HCT116 (cell line): ENCODE results near the gene SPATC1L. TPM values are rescaled to one million over a fixed set of nuclear protein-coding genes. Genes with fewer than 3 reads are reported as not detected.

Experiments
- ATAC-seq: fragments of 200-7000 bp; cut with Tn5 transposase; 2 replicates; pipeline ENCODE4 v1.9.1; 2020; ENCODE audit warnings: mild to moderate bottlenecking, moderate library complexity
- BruUV-seq: library from RNA; stranded (reverse); fragments of 400-500 nt; replicated peaks from 2 replicates; lab custom pipeline; 2021; lab: Mats Ljungman, UMichigan
- CTCF ChIA-PET: fragments of 300-600 bp; sonication (Branson Sonifier 250); formaldehyde crosslinking; loops from one replicate; lab custom pipeline; 2021; ENCODE audit warnings: antibody characterized with exemption; lab: Charles Lee
- POLR2A ChIA-PET: fragments of 300-600, 350-600 bp; sonication (Branson Sonifier 250); formaldehyde crosslinking; loops from one replicate; lab custom pipeline; 2021; ENCODE audit warnings: antibody characterized with exemption; lab: Charles Lee
- RAD21 ChIA-PET, 2 experiments: fragments of 300-600 bp; sonication (Branson Sonifier 250); formaldehyde crosslinking; loops; one replicate each; lab custom pipeline; 2023; ENCODE audit warnings: low total read pairs in 2 of 2; ENCODE audit not compliant: uncharacterized antibody in 2 of 2, unreplicated experiment in 2 of 2, low non-redundant PET in 1 of 2; lab: Charles Lee
- DNase-seq: peaks from one replicate; pipeline ENCODE4 v3.0.0-alpha.2; 2010; ENCODE audit warnings: low read depth, low spot score
- H2AFZ ChIP-seq: fragments of 200-600 bp; shearing (Covaris generic), sonication (generic); 2 replicates; pipeline ENCODE4 v1.6.1; 2017; ENCODE audit warnings: low read depth, mixed run types, mixed read lengths, antibody characterized with exemption, low read length; ENCODE audit not compliant: poor library complexity, severe bottlenecking
- H3K27ac ChIP-seq: 2 replicates; pipeline ENCODE4 v1.5.1; 2012; ENCODE audit warnings: low read depth, low read length
- H3K27me3 ChIP-seq: fragments of 200-600 bp; sonication (generic); 2 replicates; pipeline ENCODE4 v1.6.1; 2016; ENCODE audit warnings: mixed run types, low read length, mixed read lengths; ENCODE audit not compliant: insufficient read depth
- H3K36me3 ChIP-seq, 2 experiments: fragments of 200-500 bp in 1 of 2; fragments of 200-600 bp in 1 of 2; sonication (Bioruptor generic) in 1 of 2; sonication (generic) in 1 of 2; 2 replicates each; pipeline versions ENCODE4 v1.5.1 to v1.6.1; 2014 to 2016; ENCODE audit warnings: low read length in 2 of 2, inconsistent platforms in 1 of 2, mixed read lengths in 1 of 2, mixed run types in 1 of 2; ENCODE audit not compliant: insufficient read depth in 2 of 2, control insufficient read depth in 1 of 2
- H3K4me1 ChIP-seq, 2 experiments: fragments of 200-600 bp in 1 of 2; sonication (generic) in 1 of 2; 2 replicates each; pipeline versions ENCODE4 v1.5.1 to v1.6.1; 2012 to 2017; ENCODE audit warnings: low read length in 2 of 2, inconsistent platforms in 1 of 2, mild to moderate bottlenecking in 1 of 2, mixed read lengths in 1 of 2, mixed run types in 1 of 2, moderate library complexity in 1 of 2; ENCODE audit not compliant: insufficient read depth in 2 of 2, control insufficient read depth in 1 of 2
- H3K4me2 ChIP-seq: fragments of 200-600 bp; sonication (generic); 2 replicates; pipeline ENCODE4 v1.6.1; 2017; ENCODE audit warnings: mixed run types, low read length, mixed read lengths
- H3K4me3 ChIP-seq, 2 experiments: fragments of 200-600 bp in 1 of 2; sonication (generic) in 1 of 2; replicated peaks in 1 of 2; 2 replicates each; pipeline ENCODE4 v1.5.1; 2011 to 2016; ENCODE audit warnings: low read length in 2 of 2, control low read depth in 1 of 2, low read depth in 1 of 2, mild to moderate bottlenecking in 1 of 2, mixed read lengths in 1 of 2, mixed run types in 1 of 2
- H3K79me2 ChIP-seq: fragments of 200-600 bp; sonication (generic); 2 replicates; pipeline ENCODE4 v1.6.1; 2017; ENCODE audit warnings: mild to moderate bottlenecking, mixed run types, low read length, moderate library complexity, mixed read lengths; ENCODE audit not compliant: insufficient read depth
- H3K9ac ChIP-seq: fragments of 200-600 bp; sonication (generic); 2 replicates; pipeline ENCODE4 v1.6.1; 2016; ENCODE audit warnings: low read length, mixed read lengths
- H3K9me2 ChIP-seq: fragments of 200-600 bp; sonication (generic), shearing (Covaris generic); 2 replicates; pipeline ENCODE4 v1.6.1; 2017; ENCODE audit warnings: mixed run types, mild to moderate bottlenecking, moderate library complexity; ENCODE audit not compliant: insufficient read depth
- H3K9me3 ChIP-seq, 2 experiments: fragments of 200-500 bp in 1 of 2; fragments of 200-600 bp in 1 of 2; sonication (Bioruptor generic) in 1 of 2; sonication (generic) in 1 of 2; 2 replicates each; pipeline ENCODE4 v1.6.1; 2014 to 2017; ENCODE audit warnings: low read length in 2 of 2, mixed read lengths in 2 of 2, inconsistent platforms in 1 of 2, low read depth in 1 of 2, mild to moderate bottlenecking in 1 of 2, mixed run types in 1 of 2, moderate library complexity in 1 of 2; ENCODE audit not compliant: control insufficient read depth in 1 of 2, insufficient read depth in 1 of 2
- H4K20me1 ChIP-seq: fragments of 200-600 bp; sonication (generic), shearing (Covaris generic); 2 replicates; pipeline ENCODE4 v1.6.1; 2017; ENCODE audit warnings: mixed run types, mild to moderate bottlenecking, moderate library complexity; ENCODE audit not compliant: insufficient read depth
- ATF3 ChIP-seq: IDR thresholded peaks from 2 replicates; pipeline ENCODE4 v1.6.1; 2012
- CBX3 ChIP-seq: IDR thresholded peaks from 2 replicates; pipeline ENCODE4 v1.6.1; 2012; ENCODE audit warnings: low read depth
- CEBPB ChIP-seq: IDR thresholded peaks from 2 replicates; pipeline ENCODE4 v1.6.1; 2012; ENCODE audit warnings: low read depth
- EGR1 ChIP-seq: IDR thresholded peaks from 2 replicates; pipeline ENCODE4 v1.6.1; 2012; ENCODE audit warnings: low read depth
- ELF1 ChIP-seq: IDR thresholded peaks from 2 replicates; pipeline ENCODE4 v1.6.1; 2012; ENCODE audit warnings: low read depth, borderline replicate concordance
- EZH2 ChIP-seq: fragments of 200-600 bp; sonication (generic); IDR thresholded peaks from 2 replicates; pipeline ENCODE4 v1.6.1; 2017; ENCODE audit warnings: antibody characterized with exemption, mixed run types
- EZH2phosphoT487 ChIP-seq: fragments of 200-600 bp; IDR thresholded peaks from 2 replicates; pipeline ENCODE4 v1.6.1; 2018; ENCODE audit warnings: antibody characterized with exemption, borderline replicate concordance
- FOSL1 ChIP-seq: IDR thresholded peaks from 2 replicates; pipeline ENCODE4 v1.6.1; 2012; ENCODE audit warnings: low read depth
- JUND ChIP-seq: IDR thresholded peaks from 2 replicates; pipeline ENCODE4 v1.6.1; 2012
- MAX ChIP-seq: IDR thresholded peaks from 2 replicates; pipeline ENCODE4 v1.6.1; 2012
- POLR2A ChIP-seq: IDR thresholded peaks from 2 replicates; pipeline ENCODE4 v1.7.0; 2011; ENCODE audit warnings: borderline replicate concordance; ENCODE audit not compliant: insufficient read depth, insufficient read length; ENCODE audit errors: extremely low read depth
- POLR2AphosphoS5 ChIP-seq: IDR thresholded peaks from 2 replicates; pipeline ENCODE4 v1.6.1; 2011; ENCODE audit warnings: mild to moderate bottlenecking, low read depth, low read length, moderate library complexity
- RAD21 ChIP-seq: IDR thresholded peaks from 2 replicates; pipeline ENCODE4 v1.6.1; 2012; ENCODE audit warnings: low read depth, mild to moderate bottlenecking
- REST ChIP-seq: IDR thresholded peaks from 2 replicates; pipeline ENCODE4 v1.6.1; 2012; ENCODE audit warnings: low read depth
- SIN3A ChIP-seq: IDR thresholded peaks from 2 replicates; pipeline ENCODE4 v1.6.1; 2012; ENCODE audit warnings: low read depth
- SP1 ChIP-seq: IDR thresholded peaks from 2 replicates; pipeline ENCODE4 v1.6.1; 2012; ENCODE audit warnings: low read depth
- YY1 ChIP-seq: IDR thresholded peaks from 2 replicates; pipeline ENCODE4 v1.6.1; 2011; ENCODE audit warnings: low read length, low read depth, moderate library complexity, mild to moderate bottlenecking; ENCODE audit not compliant: insufficient replicate concordance; ENCODE audit errors: extremely low read depth
- ZBTB33 ChIP-seq: IDR thresholded peaks from 2 replicates; pipeline ENCODE4 v1.6.1; 2011; ENCODE audit warnings: mild to moderate bottlenecking, low read length, moderate library complexity; ENCODE audit not compliant: insufficient replicate concordance; ENCODE audit errors: extremely low read depth
- ZFX ChIP-seq: fragments of 450-650 bp; IDR thresholded peaks from 2 replicates; pipeline ENCODE4 v1.6.1; 2017
- ZNF274 ChIP-seq: fragments of 200-500 bp; sonication (Bioruptor generic); IDR thresholded peaks from 2 replicates; pipeline ENCODE4 v1.6.1; 2014; ENCODE audit warnings: mild to moderate bottlenecking, low read depth, low read length, inconsistent platforms
- intact Hi-C: fragments of 100-400 bp; cut with micrococcal nuclease; formaldehyde crosslinking; loops from 2 replicates; pipeline ENCODE4 v1.10.0; 2022
- total RNA-seq: library from RNA; stranded (reverse); gene quantifications from one replicate; pipeline ENCODE4 v1.2.1, GENCODE V29; 2021; ENCODE audit not compliant: unreplicated experiment

Gene SPATC1L
- total RNA-seq, 1 experiment from 2014 or later: 1.3 TPM

GRCh38 chr21:46117586-46118315, 66.5 kb downstream of the SPATC1L start:
- H3K4me1 ChIP-seq: no peaks in the 10 kb centered on the region
- H3K9me3 ChIP-seq: no peaks in the 10 kb centered on the region; a peak in 2 of 4 replicates
- RAD21 ChIA-PET: no interaction called here
- TF ChIP-seq SP1 (no peak), ELF1 (no peak), ATF3 (no peak), EZH2 (no peak), ZFX (no peak), ZBTB33 (no peak), EGR1 (no peak), MAX (no peak), CBX3 (no peak), POLR2AphosphoS5 (no peak), YY1 (no peak), EZH2phosphoT487 (no peak), RAD21 (no peak), CEBPB (no peak), JUND (no peak), POLR2A (no peak), FOSL1 (no peak), SIN3A (no peak), ZNF274 (no peak), REST (no peak)
- TF ChIP-seq, all 23 proteins: peak for 0
- DNase-seq: no peak
- ChIA-PET CTCF (no interaction called here), POLR2A (no interaction called here)
- Histone ChIP-seq H2AFZ (no peak overlapping the region), H3K9me2 (no peaks in the 10 kb centered on the region), H3K9ac (no peak overlapping the region), H3K36me3 (peaks cover 6 to 18% of the 10 kb centered on the region in 2 experiments; a peak in 3 of 4 replicates), H3K27me3 (no peaks in the 10 kb centered on the region), H3K4me2 (no peak overlapping the region), H3K27ac (no peak overlapping the region), H3K4me3 (no peak overlapping the region), H3K79me2 (no peaks in the 10 kb centered on the region), H4K20me1 (no peaks in the 10 kb centered on the region)
- no peak for ATAC-seq
- BruUV-seq: no TSS peak
- intact Hi-C loops: no loop called here
